HL-60 (cell line): ENCODE results near the gene CRYGS.

Experiments used
- POLR2AphosphoS5 ChIP-seq: IDR thresholded peaks from 2 replicates; pipeline ENCODE4 v1.6.1; 2012; ENCODE audit warnings: low read depth
- TF ChIP-seq, protein P1 (sequence below): IDR thresholded peaks from one replicate; pipeline ENCODE4 v1.5.1; 2011; ENCODE audit warnings: low read length, control low read depth, inconsistent platforms; ENCODE audit not compliant: insufficient read depth

DNA sequence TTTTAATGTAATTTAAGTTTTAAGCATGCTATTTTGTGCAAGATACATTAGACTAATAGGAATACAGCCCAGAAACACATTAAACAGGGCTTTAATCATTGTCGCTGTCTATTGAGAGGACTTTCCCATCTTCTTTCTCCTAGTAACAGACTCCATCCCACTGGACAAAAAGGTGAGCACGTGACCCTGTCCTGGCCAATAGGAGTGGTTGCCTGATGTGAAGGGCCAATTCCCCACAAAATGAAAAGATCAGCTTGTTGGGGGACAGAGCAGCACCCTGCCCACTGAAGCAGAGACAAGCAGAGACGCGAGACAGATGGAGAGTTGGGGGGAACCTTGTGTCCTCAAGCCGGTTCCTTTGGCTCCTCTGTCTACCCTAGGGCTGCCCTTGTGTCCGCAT lies 21.2 kb downstream of the CRYGS start:
- TF ChIP-seq, protein P1, sequence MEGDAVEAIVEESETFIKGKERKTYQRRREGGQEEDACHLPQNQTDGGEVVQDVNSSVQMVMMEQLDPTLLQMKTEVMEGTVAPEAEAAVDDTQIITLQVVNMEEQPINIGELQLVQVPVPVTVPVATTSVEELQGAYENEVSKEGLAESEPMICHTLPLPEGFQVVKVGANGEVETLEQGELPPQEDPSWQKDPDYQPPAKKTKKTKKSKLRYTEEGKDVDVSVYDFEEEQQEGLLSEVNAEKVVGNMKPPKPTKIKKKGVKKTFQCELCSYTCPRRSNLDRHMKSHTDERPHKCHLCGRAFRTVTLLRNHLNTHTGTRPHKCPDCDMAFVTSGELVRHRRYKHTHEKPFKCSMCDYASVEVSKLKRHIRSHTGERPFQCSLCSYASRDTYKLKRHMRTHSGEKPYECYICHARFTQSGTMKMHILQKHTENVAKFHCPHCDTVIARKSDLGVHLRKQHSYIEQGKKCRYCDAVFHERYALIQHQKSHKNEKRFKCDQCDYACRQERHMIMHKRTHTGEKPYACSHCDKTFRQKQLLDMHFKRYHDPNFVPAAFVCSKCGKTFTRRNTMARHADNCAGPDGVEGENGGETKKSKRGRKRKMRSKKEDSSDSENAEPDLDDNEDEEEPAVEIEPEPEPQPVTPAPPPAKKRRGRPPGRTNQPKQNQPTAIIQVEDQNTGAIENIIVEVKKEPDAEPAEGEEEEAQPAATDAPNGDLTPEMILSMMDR: no peak
- no peak for TF ChIP-seq POLR2AphosphoS5
